HCT116 (cell line): ENCODE measurements around the gene PODNL1. TPM values are rescaled to one million over a fixed set of nuclear protein-coding genes. Genes with fewer than 3 reads are reported as not detected.

Experiments
- ATAC-seq: fragments of 200-7000 bp; cut with Tn5 transposase; 2 replicates; pipeline ENCODE4 v1.9.1; 2020; ENCODE audit warnings: mild to moderate bottlenecking, moderate library complexity
- BruUV-seq: library from RNA; stranded (reverse); fragments of 400-500 nt; replicated peaks from 2 replicates; lab custom pipeline; 2021; lab: Mats Ljungman, UMichigan
- CTCF ChIA-PET: fragments of 300-600 bp; sonication (Branson Sonifier 250); formaldehyde crosslinking; loops from one replicate; lab custom pipeline; 2021; ENCODE audit warnings: antibody characterized with exemption; lab: Charles Lee
- POLR2A ChIA-PET: fragments of 300-600, 350-600 bp; sonication (Branson Sonifier 250); formaldehyde crosslinking; loops from one replicate; lab custom pipeline; 2021; ENCODE audit warnings: antibody characterized with exemption; lab: Charles Lee
- RAD21 ChIA-PET, 2 experiments: fragments of 300-600 bp; sonication (Branson Sonifier 250); formaldehyde crosslinking; loops; one replicate each; lab custom pipeline; 2023; ENCODE audit warnings: low total read pairs in 2 of 2; ENCODE audit not compliant: uncharacterized antibody in 2 of 2, unreplicated experiment in 2 of 2, low non-redundant PET in 1 of 2; lab: Charles Lee
- DNase-seq: peaks from one replicate; pipeline ENCODE4 v3.0.0-alpha.2; 2010; ENCODE audit warnings: low read depth, low spot score
- H2AFZ ChIP-seq: fragments of 200-600 bp; shearing (Covaris generic), sonication (generic); 2 replicates; pipeline ENCODE4 v1.6.1; 2017; ENCODE audit warnings: low read depth, mixed run types, mixed read lengths, antibody characterized with exemption, low read length; ENCODE audit not compliant: poor library complexity, severe bottlenecking
- H3K27ac ChIP-seq: 2 replicates; pipeline ENCODE4 v1.5.1; 2012; ENCODE audit warnings: low read depth, low read length
- H3K27me3 ChIP-seq: fragments of 200-600 bp; sonication (generic); 2 replicates; pipeline ENCODE4 v1.6.1; 2016; ENCODE audit warnings: mixed run types, low read length, mixed read lengths; ENCODE audit not compliant: insufficient read depth
- H3K36me3 ChIP-seq, 2 experiments: fragments of 200-500 bp in 1 of 2; fragments of 200-600 bp in 1 of 2; sonication (Bioruptor generic) in 1 of 2; sonication (generic) in 1 of 2; 2 replicates each; pipeline versions ENCODE4 v1.5.1 to v1.6.1; 2014 to 2016; ENCODE audit warnings: low read length in 2 of 2, inconsistent platforms in 1 of 2, mixed read lengths in 1 of 2, mixed run types in 1 of 2; ENCODE audit not compliant: insufficient read depth in 2 of 2, control insufficient read depth in 1 of 2
- H3K4me1 ChIP-seq, 2 experiments: fragments of 200-600 bp in 1 of 2; sonication (generic) in 1 of 2; 2 replicates each; pipeline versions ENCODE4 v1.5.1 to v1.6.1; 2012 to 2017; ENCODE audit warnings: low read length in 2 of 2, inconsistent platforms in 1 of 2, mild to moderate bottlenecking in 1 of 2, mixed read lengths in 1 of 2, mixed run types in 1 of 2, moderate library complexity in 1 of 2; ENCODE audit not compliant: insufficient read depth in 2 of 2, control insufficient read depth in 1 of 2
- H3K4me2 ChIP-seq: fragments of 200-600 bp; sonication (generic); 2 replicates; pipeline ENCODE4 v1.6.1; 2017; ENCODE audit warnings: mixed run types, low read length, mixed read lengths
- H3K4me3 ChIP-seq, 2 experiments: fragments of 200-600 bp in 1 of 2; sonication (generic) in 1 of 2; replicated peaks in 1 of 2; 2 replicates each; pipeline ENCODE4 v1.5.1; 2011 to 2016; ENCODE audit warnings: low read length in 2 of 2, control low read depth in 1 of 2, low read depth in 1 of 2, mild to moderate bottlenecking in 1 of 2, mixed read lengths in 1 of 2, mixed run types in 1 of 2
- H3K79me2 ChIP-seq: fragments of 200-600 bp; sonication (generic); 2 replicates; pipeline ENCODE4 v1.6.1; 2017; ENCODE audit warnings: mild to moderate bottlenecking, mixed run types, low read length, moderate library complexity, mixed read lengths; ENCODE audit not compliant: insufficient read depth
- H3K9ac ChIP-seq: fragments of 200-600 bp; sonication (generic); 2 replicates; pipeline ENCODE4 v1.6.1; 2016; ENCODE audit warnings: low read length, mixed read lengths
- H3K9me2 ChIP-seq: fragments of 200-600 bp; sonication (generic), shearing (Covaris generic); 2 replicates; pipeline ENCODE4 v1.6.1; 2017; ENCODE audit warnings: mixed run types, mild to moderate bottlenecking, moderate library complexity; ENCODE audit not compliant: insufficient read depth
- H3K9me3 ChIP-seq, 2 experiments: fragments of 200-500 bp in 1 of 2; fragments of 200-600 bp in 1 of 2; sonication (Bioruptor generic) in 1 of 2; sonication (generic) in 1 of 2; 2 replicates each; pipeline ENCODE4 v1.6.1; 2014 to 2017; ENCODE audit warnings: low read length in 2 of 2, mixed read lengths in 2 of 2, inconsistent platforms in 1 of 2, low read depth in 1 of 2, mild to moderate bottlenecking in 1 of 2, mixed run types in 1 of 2, moderate library complexity in 1 of 2; ENCODE audit not compliant: control insufficient read depth in 1 of 2, insufficient read depth in 1 of 2
- H4K20me1 ChIP-seq: fragments of 200-600 bp; sonication (generic), shearing (Covaris generic); 2 replicates; pipeline ENCODE4 v1.6.1; 2017; ENCODE audit warnings: mixed run types, mild to moderate bottlenecking, moderate library complexity; ENCODE audit not compliant: insufficient read depth
- CBX3 ChIP-seq: IDR thresholded peaks from 2 replicates; pipeline ENCODE4 v1.6.1; 2012; ENCODE audit warnings: low read depth
- CEBPB ChIP-seq: IDR thresholded peaks from 2 replicates; pipeline ENCODE4 v1.6.1; 2012; ENCODE audit warnings: low read depth
- CTCF ChIP-seq, 3 experiments: fragments of 200-600 bp in 1 of 3; sonication (generic) in 1 of 3; IDR thresholded peaks in 2 of 3; conservative IDR thresholded peaks in 1 of 3; 2 replicates each; pipeline ENCODE4 v1.5.1; 2012 to 2017; ENCODE audit warnings: low read depth in 2 of 3, low read length in 2 of 3, antibody characterized with exemption in 1 of 3, borderline replicate concordance in 1 of 3, control low read depth in 1 of 3, mild to moderate bottlenecking in 1 of 3, mixed read lengths in 1 of 3, mixed run types in 1 of 3, moderate library complexity in 1 of 3; ENCODE audit not compliant: insufficient read depth in 1 of 3
- ELF1 ChIP-seq: IDR thresholded peaks from 2 replicates; pipeline ENCODE4 v1.6.1; 2012; ENCODE audit warnings: low read depth, borderline replicate concordance
- FOSL1 ChIP-seq: IDR thresholded peaks from 2 replicates; pipeline ENCODE4 v1.6.1; 2012; ENCODE audit warnings: low read depth
- JUND ChIP-seq: IDR thresholded peaks from 2 replicates; pipeline ENCODE4 v1.6.1; 2012
- SIN3A ChIP-seq: IDR thresholded peaks from 2 replicates; pipeline ENCODE4 v1.6.1; 2012; ENCODE audit warnings: low read depth
- SRF ChIP-seq: IDR thresholded peaks from 2 replicates; pipeline ENCODE4 v1.6.1; 2012; ENCODE audit warnings: low read depth
- YY1 ChIP-seq: IDR thresholded peaks from 2 replicates; pipeline ENCODE4 v1.6.1; 2011; ENCODE audit warnings: low read length, low read depth, moderate library complexity, mild to moderate bottlenecking; ENCODE audit not compliant: insufficient replicate concordance; ENCODE audit errors: extremely low read depth
- ZBTB33 ChIP-seq: IDR thresholded peaks from 2 replicates; pipeline ENCODE4 v1.6.1; 2011; ENCODE audit warnings: mild to moderate bottlenecking, low read length, moderate library complexity; ENCODE audit not compliant: insufficient replicate concordance; ENCODE audit errors: extremely low read depth
- ZFX ChIP-seq: fragments of 450-650 bp; IDR thresholded peaks from 2 replicates; pipeline ENCODE4 v1.6.1; 2017
- ZNF274 ChIP-seq: fragments of 200-500 bp; sonication (Bioruptor generic); IDR thresholded peaks from 2 replicates; pipeline ENCODE4 v1.6.1; 2014; ENCODE audit warnings: mild to moderate bottlenecking, low read depth, low read length, inconsistent platforms
- intact Hi-C: fragments of 100-400 bp; cut with micrococcal nuclease; formaldehyde crosslinking; loops from 2 replicates; pipeline ENCODE4 v1.10.0; 2022
- total RNA-seq: library from RNA; stranded (reverse); gene quantifications from one replicate; pipeline ENCODE4 v1.2.1, GENCODE V29; 2021; ENCODE audit not compliant: unreplicated experiment
- TF ChIP-seq, protein P1 (sequence below): IDR thresholded peaks from 2 replicates; pipeline ENCODE4 v1.6.1; 2012

PODNL1 gene
- total RNA-seq, 1 experiment from 2014 or later: 0.71 TPM

- Histone ChIP-seq H3K9me3 (no peaks in the 10 kb centered on the region), H2AFZ (no peak overlapping the region), H3K36me3 (peaks cover 11 to 30% of the 10 kb centered on the region in 2 experiments; a peak in 3 of 4 replicates), H3K4me1 (peaks cover 7 to 18% of the 10 kb centered on the region in 2 experiments), H4K20me1 (no peaks in the 10 kb centered on the region), H3K27me3 (no peaks in the 10 kb centered on the region), H3K4me3 (no peak overlapping the region), H3K4me2 (no peak overlapping the region), H3K27ac (no peak overlapping the region), H3K79me2 (peaks cover 21% of the 10 kb centered on the region), H3K9me2 (no peaks in the 10 kb centered on the region), H3K9ac (no peak overlapping the region)
- RAD21 ChIA-PET: no interaction called here
- BruUV-seq: no TSS peak
- no peak for TF ChIP-seq FOSL1
- TF ChIP-seq ZBTB33: no peak
- TF ChIP-seq JUND: no peak
- TF ChIP-seq SRF: no peak
- no peak for TF ChIP-seq ELF1
- no peak for TF ChIP-seq CBX3
- no peak for TF ChIP-seq CEBPB
- TF ChIP-seq SIN3A: no peak
- no peak for TF ChIP-seq CTCF (IDR thresholded peaks at IDR 0.05 in 2 of 3, conservative IDR thresholded peaks at IDR 0.05 in 1 of 3; ENCODE audit: borderline replicate concordance in 1 of 3, insufficient read depth in 1 of 3, low read depth in 2 of 3, low read length in 2 of 3)
- TF ChIP-seq ZNF274: no peak
- TF ChIP-seq, protein P1, sequence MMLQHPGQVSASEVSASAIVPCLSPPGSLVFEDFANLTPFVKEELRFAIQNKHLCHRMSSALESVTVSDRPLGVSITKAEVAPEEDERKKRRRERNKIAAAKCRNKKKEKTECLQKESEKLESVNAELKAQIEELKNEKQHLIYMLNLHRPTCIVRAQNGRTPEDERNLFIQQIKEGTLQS: no peak
- TF ChIP-seq ZFX: no peak
- no peak for TF ChIP-seq YY1
- POLR2A ChIA-PET: no interaction called here
- intact Hi-C loops: no loop called here
- CTCF ChIA-PET: no interaction called here
- DNase-seq (no peak), ATAC-seq (no peak)
These were observed 17.6 kb upstream of the PODNL1 start for GRCh38 chr19:13955662-13956364.
